ENCODE results near the gene PAM.
"Not testable (repeated sequence)": the region's sequence is repeated elsewhere in the genome, so short reads cannot be mapped to it uniquely, and the experiment has no call there.

PAM gene

GRCh38 chr5:102902647-102903046, 147.5 kb downstream of the PAM start:
- DNase-seq (ENCODE audit: low spot score) = no peak

GRCh38 chr5:102903074-102903871, 148.2 kb downstream of the PAM start:
- DNase-seq (ENCODE audit: low spot score) = no peak

- no peak for DNase-seq (ENCODE audit: low spot score)
Measured at GRCh38 chr5:102905056-102905455, 150.0 kb downstream of the PAM start.

GRCh38 chr5:102907099-102907498, 152.0 kb downstream of the PAM start:
- not testable (repeated sequence) for DNase-seq (ENCODE audit: low spot score)

- no peak for DNase-seq (ENCODE audit: low spot score)
Measured at GRCh38 chr5:102910240-102911226, 155.4 kb downstream of the PAM start.

- no peak for DNase-seq (ENCODE audit: low spot score)
Measured at GRCh38 chr5:102911973-102912372, 156.9 kb downstream of the PAM start.

- no peak for DNase-seq (ENCODE audit: low spot score)
Measured at GRCh38 chr5:102916109-102916508, 161.0 kb downstream of the PAM start.

- no peak for DNase-seq (ENCODE audit: low spot score)
Measured at GRCh38 chr5:102918986-102919610, 164.0 kb downstream of the PAM start.

GRCh38 chr5:102920762-102921161, 165.7 kb downstream of the PAM start:
- DNase-seq (ENCODE audit: low spot score) = no peak

GRCh38 chr5:102921341-102922044, 166.4 kb downstream of the PAM start:
- no peak for DNase-seq (ENCODE audit: low spot score)

GRCh38 chr5:102922111-102922720, 167.1 kb downstream of the PAM start:
- DNase-seq (ENCODE audit: low spot score) = no peak

GRCh38 chr5:102922799-102923477, 167.8 kb downstream of the PAM start:
- DNase-seq (ENCODE audit: low spot score) = no peak

GRCh38 chr5:102924963-102925362, 169.9 kb downstream of the PAM start:
- DNase-seq (ENCODE audit: low spot score) = no peak

GRCh38 chr5:102927007-102927406, 171.9 kb downstream of the PAM start:
- DNase-seq (ENCODE audit: low spot score) = no peak

- DNase-seq (ENCODE audit: low spot score) = no peak
Measured at GRCh38 chr5:102930244-102930643, 175.1 kb downstream of the PAM start.

GRCh38 chr5:102931085-102931725, 176.1 kb downstream of the PAM start:
- no peak for DNase-seq (ENCODE audit: low spot score)

GRCh38 chr5:102932781-102933180, 177.7 kb downstream of the PAM start:
- no peak for DNase-seq (ENCODE audit: low spot score)

- no peak for DNase-seq (ENCODE audit: low spot score)
Measured at GRCh38 chr5:102933316-102933715, 178.2 kb downstream of the PAM start.

- no peak for DNase-seq (ENCODE audit: low spot score)
Measured at GRCh38 chr5:102933721-102934459, 178.8 kb downstream of the PAM start.

- DNase-seq (ENCODE audit: low spot score) = no peak
Measured at GRCh38 chr5:102937894-102938293, 182.8 kb downstream of the PAM start.

Measured in globus pallidus (tissue), 1 donor.